ENCODE results near the gene IGSF8. TPM values are rescaled to one million over a fixed set of nuclear protein-coding genes. Genes with fewer than 3 reads are reported as not detected.

Gene IGSF8
- total RNA-seq, 4 donors from 2014 or later: 5.4 to 41.4 (median 26.9) TPM

- Histone ChIP-seq H3K9me3 (no peaks in the 10 kb centered on the region), H3K36me3 (no peaks in the 10 kb centered on the region), H3K4me3 (no peak overlapping the region), H3K27me3 (no peaks in the 10 kb centered on the region), H3K27ac (peak overlapping the region; percentile 19 to 38), H3K4me1 (peaks cover 7 to 10% of the 10 kb centered on the region in 2 donors)
- DNase-seq: peak; percentile 74 to 76
- intact Hi-C loops (cut with DNase I; ENCODE audit: low total_unique reads): no loop called here
- TF ChIP-seq CTCF (IDR thresholded peaks at IDR 0.05) (peak; percentile 82 to 89 (median 88)), POLR2A (IDR thresholded peaks at IDR 0.05) (peak in 1 of 2 donors; percentile 11)
These were observed 2.8 kb upstream of the IGSF8 start for GRCh38 chr1:160101037-160101716.

GRCh38 chr1:160099716-160100375 lies 1.4 kb upstream of the IGSF8 start:
- H3K9me3 ChIP-seq: no peaks in the 10 kb centered on the region
- no peak for TF ChIP-seq POLR2A (IDR thresholded peaks at IDR 0.05)
- TF ChIP-seq CTCF (IDR thresholded peaks at IDR 0.05): no peak
- H3K36me3 ChIP-seq: no peaks in the 10 kb centered on the region
- intact Hi-C loops (cut with DNase I; ENCODE audit: low total_unique reads): loop anchor here (10.0 kb wide), 1 partner anchor 95 kb away; the partner anchor contains the start of gene CASQ1
- no peak overlapping the region for H3K4me3 ChIP-seq
- H3K27me3 ChIP-seq: no peaks in the 10 kb centered on the region
- peak overlapping the region; percentile 85 to 91 for H3K27ac ChIP-seq
- H3K4me1 ChIP-seq: peaks cover 7 to 10% of the 10 kb centered on the region in 2 donors
- DNase-seq: no peak

- TF ChIP-seq CTCF (IDR thresholded peaks at IDR 0.05) (peak in 1 of 4 experiments; percentile 10), POLR2A (IDR thresholded peaks at IDR 0.05) (peak; percentile 59 to 70)
- peak overlapping the region; percentile 90 to 99 for H3K4me3 ChIP-seq
- H3K27ac ChIP-seq: peak overlapping the region; percentile 85 to 91
- peaks cover 7 to 10% of the 10 kb centered on the region in 2 donors for H3K4me1 ChIP-seq
- H3K27me3 ChIP-seq: no peaks in the 10 kb centered on the region
- peak; percentile 99 for DNase-seq
- intact Hi-C loops (cut with DNase I; ENCODE audit: low total_unique reads): loop anchor here (10.0 kb wide), 1 partner anchor 96 kb away; the partner anchor contains the start of gene CASQ1
- no peaks in the 10 kb centered on the region for H3K9me3 ChIP-seq
- H3K36me3 ChIP-seq: no peaks in the 10 kb centered on the region
These were observed 588 bp upstream of the IGSF8 start for GRCh38 chr1:160098852-160099561.

- Histone ChIP-seq H3K4me3 (peak overlapping the region; percentile 90 to 99), H3K9me3 (no peaks in the 10 kb centered on the region), H3K27me3 (no peaks in the 10 kb centered on the region), H3K27ac (peak overlapping the region in 1 of 2 donors; percentile 91), H3K4me1 (peaks cover 7 to 10% of the 10 kb centered on the region in 2 donors), H3K36me3 (no peaks in the 10 kb centered on the region)
- intact Hi-C loops (cut with DNase I; ENCODE audit: low total_unique reads): loop anchor here (10.0 kb wide), 1 partner anchor 97 kb away; the partner anchor contains the start of gene CASQ1
- DNase-seq: no peak
- TF ChIP-seq POLR2A (IDR thresholded peaks at IDR 0.05): no peak
- no peak for TF ChIP-seq CTCF (IDR thresholded peaks at IDR 0.05)
These were observed 1.1 kb downstream of the IGSF8 start for GRCh38 chr1:160097151-160097910.
